Stimulated activated CD8-positive, alpha-beta memory T cell treated with anti-CD3 and anti-CD28 coated beads, Interleukin-15, amount 100 ng/mL, for 1 hour (primary cell): ENCODE data around the gene LMO2.
"Not testable (repeated sequence)": the region's sequence is repeated elsewhere in the genome, so short reads cannot be mapped to it uniquely, and the experiment has no call there.

Experiments
- DNase-seq: peaks from one replicate; pipeline ENCODE4 v3.0.0-alpha.2; 2020; ENCODE audit warnings: low read depth

LMO2 gene

GRCh38 chr11:33861386-33861785 lies 30.5 kb downstream of the LMO2 start:
- DNase-seq = no peak

GRCh38 chr11:33860926-33861325 lies 30.9 kb downstream of the LMO2 start:
- no peak for DNase-seq

GRCh38 chr11:33859306-33859705 lies 32.6 kb downstream of the LMO2 start:
- DNase-seq = no peak

- DNase-seq = peak; percentile 56
Observed at GRCh38 chr11:33857933-33858371, 33.9 kb downstream of the LMO2 start.

GRCh38 chr11:33855500-33855899 lies 36.4 kb downstream of the LMO2 start:
- DNase-seq = no peak

GRCh38 chr11:33848717-33849390 lies 43.0 kb downstream of the LMO2 start:
- no peak for DNase-seq

GRCh38 chr11:33847251-33847650 lies 44.6 kb downstream of the LMO2 start:
- DNase-seq = no peak

- no peak for DNase-seq
Observed at GRCh38 chr11:33844236-33844635, 47.6 kb downstream of the LMO2 start.

- DNase-seq = no peak
Observed at GRCh38 chr11:33843018-33843417, 48.9 kb downstream of the LMO2 start.

GRCh38 chr11:33842236-33842915 lies 49.5 kb downstream of the LMO2 start:
- no peak for DNase-seq

- DNase-seq = not testable (repeated sequence)
Observed at GRCh38 chr11:33838234-33838633, 53.6 kb downstream of the LMO2 start.

GRCh38 chr11:33837334-33837733 lies 54.5 kb downstream of the LMO2 start:
- not testable (repeated sequence) for DNase-seq

- no peak for DNase-seq
Observed at GRCh38 chr11:33835143-33835878, 56.6 kb downstream of the LMO2 start.

- no peak for DNase-seq
Observed at GRCh38 chr11:33832676-33833075, 59.2 kb downstream of the LMO2 start.

GRCh38 chr11:33830903-33831648 lies 60.8 kb downstream of the LMO2 start:
- DNase-seq = no peak

GRCh38 chr11:33829430-33830141 lies 62.3 kb downstream of the LMO2 start:
- peak; percentile 14 for DNase-seq

- DNase-seq = no peak
Observed at GRCh38 chr11:33828604-33829429, 63.1 kb downstream of the LMO2 start.

- no peak for DNase-seq
Observed at GRCh38 chr11:33827206-33827605, 64.7 kb downstream of the LMO2 start.

- no peak for DNase-seq
Observed at GRCh38 chr11:33825854-33826560, 65.9 kb downstream of the LMO2 start.

GRCh38 chr11:33822981-33823380 lies 68.9 kb downstream of the LMO2 start:
- not testable (repeated sequence) for DNase-seq
